Spleen (tissue), 7 donors: ENCODE results near the gene DPP4.

Experiments
- POLR2A ChIP-seq, 3 donors: fragments of 450-650 bp; IDR thresholded peaks; one replicate each; pipeline ENCODE4 v1.5.1; 2017; ENCODE audit warnings: antibody characterized with exemption in 3 of 3, mild to moderate bottlenecking in 1 of 3
- POLR2AphosphoS5 ChIP-seq, 3 donors: sonication (generic); formaldehyde crosslinking; IDR thresholded peaks; one replicate each; pipeline ENCODE4 v1.5.1; 2017; ENCODE audit warnings: antibody characterized with exemption in 3 of 3
- TF ChIP-seq, protein P1 (sequence below), 11 experiments: fragments of 200-600 bp in 7 of 11; fragments of 450-650 bp in 4 of 11; sonication (generic) in 4 of 11; IDR thresholded peaks in 8 of 11; conservative IDR thresholded peaks in 3 of 11; 1 replicate in 7 of 11; 2 replicates in 4 of 11; pipeline versions ENCODE4 v1.4.0 to v1.8.0; 2016 to 2021; ENCODE audit warnings: antibody characterized with exemption in 11 of 11, inconsistent platforms in 4 of 11, mild to moderate bottlenecking in 1 of 11
- donor health status: DM: no; HTN: no; CAD: no; lungs with moderate emphysema.
- donor health status: DM: no; HTN: no; CAD: no.
- donor health status: DM: no; HTN: no; CAD: no.

DNA sequence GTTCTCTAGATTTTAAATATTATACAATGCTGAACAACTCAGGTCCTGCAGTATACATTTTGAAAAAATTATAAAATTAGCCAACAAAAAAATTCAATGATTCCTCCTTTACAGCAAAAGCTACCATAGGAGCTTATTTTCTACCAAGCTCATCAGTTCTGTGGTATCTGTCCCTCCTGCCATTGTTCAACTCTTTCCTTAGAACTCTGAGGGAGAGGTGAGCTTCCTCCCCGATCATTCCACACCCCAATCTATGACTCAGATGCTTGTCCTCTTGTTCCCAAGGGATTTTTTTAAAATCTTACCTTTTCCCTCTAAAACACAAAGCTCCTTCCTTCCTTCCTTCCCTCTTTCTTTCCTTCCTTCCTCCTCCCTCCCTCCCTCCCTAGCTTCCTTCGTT lies 13.5 kb downstream of the DPP4 start:
- TF ChIP-seq, protein P1, sequence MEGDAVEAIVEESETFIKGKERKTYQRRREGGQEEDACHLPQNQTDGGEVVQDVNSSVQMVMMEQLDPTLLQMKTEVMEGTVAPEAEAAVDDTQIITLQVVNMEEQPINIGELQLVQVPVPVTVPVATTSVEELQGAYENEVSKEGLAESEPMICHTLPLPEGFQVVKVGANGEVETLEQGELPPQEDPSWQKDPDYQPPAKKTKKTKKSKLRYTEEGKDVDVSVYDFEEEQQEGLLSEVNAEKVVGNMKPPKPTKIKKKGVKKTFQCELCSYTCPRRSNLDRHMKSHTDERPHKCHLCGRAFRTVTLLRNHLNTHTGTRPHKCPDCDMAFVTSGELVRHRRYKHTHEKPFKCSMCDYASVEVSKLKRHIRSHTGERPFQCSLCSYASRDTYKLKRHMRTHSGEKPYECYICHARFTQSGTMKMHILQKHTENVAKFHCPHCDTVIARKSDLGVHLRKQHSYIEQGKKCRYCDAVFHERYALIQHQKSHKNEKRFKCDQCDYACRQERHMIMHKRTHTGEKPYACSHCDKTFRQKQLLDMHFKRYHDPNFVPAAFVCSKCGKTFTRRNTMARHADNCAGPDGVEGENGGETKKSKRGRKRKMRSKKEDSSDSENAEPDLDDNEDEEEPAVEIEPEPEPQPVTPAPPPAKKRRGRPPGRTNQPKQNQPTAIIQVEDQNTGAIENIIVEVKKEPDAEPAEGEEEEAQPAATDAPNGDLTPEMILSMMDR (IDR thresholded peaks at IDR 0.05 in 8 of 11, conservative IDR thresholded peaks at IDR 0.05 in 3 of 11), result no peak
- TF ChIP-seq POLR2A (IDR thresholded peaks at IDR 0.05), result no peak
- no peak for TF ChIP-seq POLR2AphosphoS5 (IDR thresholded peaks at IDR 0.05)
